Measurements from ENCODE around the gene CDH22. TPM values are rescaled to one million over a fixed set of nuclear protein-coding genes. Genes with fewer than 3 reads are reported as not detected.

CDH22 gene
- polyA plus RNA-seq, 1 donor from 2014 or later, result 2.1 TPM

- H3K4me3 ChIP-seq (ENCODE audit: low read length), result no peak overlapping the region
These were observed 61.7 kb downstream of the CDH22 start for GRCh38 chr20:46246559-46246958.

GRCh38 chr20:46243707-46244628 is 64.3 kb downstream of the CDH22 start:
- Histone ChIP-seq H3K27ac (ENCODE audit: low read length) (no peak overlapping the region), H3K36me3 (ENCODE audit: insufficient read depth, low read length) (no peaks in the 10 kb centered on the region), H3F3A (ENCODE audit: insufficient read depth, low read length, poor library complexity, severe bottlenecking) (no peaks in the 10 kb centered on the region), H3K9ac (ENCODE audit: low read length) (no peak overlapping the region), H3K4me2 (ENCODE audit: low read length) (no peak overlapping the region), H4K20me1 (ENCODE audit: insufficient read depth) (no peaks in the 10 kb centered on the region), H2AFZ (ENCODE audit: low read depth, low read length) (no peak overlapping the region), H3K9me2 (ENCODE audit: insufficient read depth, low read length) (no peaks in the 10 kb centered on the region), H3K27me3 (ENCODE audit: insufficient read depth, low read depth, low read length) (peaks cover 13% of the 10 kb centered on the region), H3K79me2 (replicated peaks; ENCODE audit: insufficient read depth, low read length) (no peaks in the 10 kb centered on the region), H3K9me3 (ENCODE audit: low read length) (no peaks in the 10 kb centered on the region), H3K4me3 (ENCODE audit: low read length) (no peak overlapping the region)
- TF ChIP-seq MXI1 (conservative IDR thresholded peaks at IDR 0.05; ENCODE audit: poor library complexity, severe bottlenecking), result no peak
- TF ChIP-seq REST (IDR thresholded peaks at IDR 0.05; ENCODE audit: borderline replicate concordance), result no peak
- TF ChIP-seq EP300 (conservative IDR thresholded peaks at IDR 0.05; ENCODE audit: poor library complexity, severe bottlenecking), result no peak
- TF ChIP-seq SMC3 (conservative IDR thresholded peaks at IDR 0.05; ENCODE audit: poor library complexity), result no peak
- no peak for TF ChIP-seq EZH2 (IDR thresholded peaks at IDR 0.05; ENCODE audit: borderline replicate concordance, insufficient read depth, low read length, poor library complexity, severe bottlenecking)
- TF ChIP-seq RAD21 (conservative IDR thresholded peaks at IDR 0.05), result no peak
- TF ChIP-seq POLR2AphosphoS5 (IDR thresholded peaks at IDR 0.05), result no peak
- TF ChIP-seq CTCF (IDR thresholded peaks at IDR 0.05; ENCODE audit: poor library complexity, severe bottlenecking), result no peak
- no peak for TF ChIP-seq TAF1 (IDR thresholded peaks at IDR 0.05; ENCODE audit: low read depth)

More at GRCh38 chr20:46246559-46246958, 61.7 kb downstream of the CDH22 start:
- Histone ChIP-seq H3K27me3 (ENCODE audit: insufficient read depth, low read depth, low read length) (peaks cover 39% of the 10 kb centered on the region), H3K9ac (ENCODE audit: low read length) (no peak overlapping the region), H3K36me3 (ENCODE audit: insufficient read depth, low read length) (no peaks in the 10 kb centered on the region), H2AFZ (ENCODE audit: low read depth, low read length) (no peak overlapping the region), H3K9me3 (ENCODE audit: low read length) (no peaks in the 10 kb centered on the region), H3K4me2 (ENCODE audit: low read length) (no peak overlapping the region), H3K27ac (ENCODE audit: low read length) (no peak overlapping the region), H3K9me2 (ENCODE audit: insufficient read depth, low read length) (no peaks in the 10 kb centered on the region), H3K79me2 (replicated peaks; ENCODE audit: insufficient read depth, low read length) (no peaks in the 10 kb centered on the region), H3F3A (ENCODE audit: insufficient read depth, low read length, poor library complexity, severe bottlenecking) (no peaks in the 10 kb centered on the region), H4K20me1 (ENCODE audit: insufficient read depth) (no peaks in the 10 kb centered on the region)
- TF ChIP-seq TAF1 (IDR thresholded peaks at IDR 0.05; ENCODE audit: low read depth) (no peak), POLR2AphosphoS5 (IDR thresholded peaks at IDR 0.05) (no peak), RAD21 (conservative IDR thresholded peaks at IDR 0.05) (no peak), SMC3 (conservative IDR thresholded peaks at IDR 0.05; ENCODE audit: poor library complexity) (no peak), MXI1 (conservative IDR thresholded peaks at IDR 0.05; ENCODE audit: poor library complexity, severe bottlenecking) (no peak)

Measured in neural cell (in vitro differentiated cells).